Stimulated activated naive CD8-positive, alpha-beta T cell treated with anti-CD3 and anti-CD28 coated beads, Interleukin-15, Interleukin-2, amounts not matched to agents 100 U/mL and 50 U/mL, for 24 hours (primary cell): ENCODE data around the gene CD8A.
"Not testable (repeated sequence)": the region's sequence is repeated elsewhere in the genome, so short reads cannot be mapped to it uniquely, and the experiment has no call there.

Experiments
- ATAC-seq: fragments of 150-1000 bp; cut with Tn5 transposase; one replicate; pipeline ENCODE4 v1.10.0; 2021
- DNase-seq: peaks from one replicate; pipeline ENCODE4 v3.0.0; 2021

Gene CD8A

DNA sequence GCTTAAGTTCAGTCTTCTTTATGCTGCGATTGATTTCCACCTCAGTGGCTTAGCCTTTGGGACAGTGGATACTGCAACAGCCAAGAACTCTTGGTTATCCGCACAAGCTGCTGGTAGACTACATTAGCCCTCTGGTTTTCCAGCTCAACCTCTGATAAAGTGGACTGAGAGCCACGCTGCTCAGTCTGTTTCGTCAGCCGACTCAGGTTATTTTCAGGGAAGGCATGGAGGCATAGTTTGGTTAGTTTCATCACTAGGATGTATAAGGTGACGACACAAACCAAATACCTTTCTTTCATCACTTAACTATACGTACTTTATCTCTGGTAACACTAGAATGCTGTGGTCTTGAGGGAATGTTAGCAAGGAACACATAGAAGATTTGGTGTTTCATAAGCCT is 14.2 kb downstream of the CD8A start:
- ATAC-seq (no peak), DNase-seq (no peak)

DNA sequence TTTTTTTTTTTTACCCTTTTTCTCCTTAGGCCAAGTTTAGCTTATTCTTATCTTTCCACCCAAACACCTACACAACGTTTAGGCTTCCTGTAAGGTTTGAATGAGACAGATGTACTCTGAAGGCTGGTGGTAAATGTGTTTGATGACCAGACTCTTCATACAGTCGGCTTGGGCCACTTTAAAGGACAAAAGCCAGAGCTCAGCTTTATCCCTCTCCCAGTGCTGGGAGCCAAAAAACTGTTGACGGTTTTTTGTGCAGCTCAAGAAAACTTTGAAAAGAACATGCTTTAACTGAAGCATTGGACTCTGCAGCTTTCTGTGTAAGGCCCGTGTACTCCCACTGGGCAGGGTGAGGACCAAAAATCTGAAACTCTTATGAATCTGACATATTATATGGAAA is 15.4 kb downstream of the CD8A start:
- no peak for ATAC-seq
- DNase-seq, result no peak

GRCh38 chr2:86774862-86775261 is 15.9 kb downstream of the CD8A start:
- DNase-seq (no peak), ATAC-seq (no peak)

- ATAC-seq, result no peak
- DNase-seq, result no peak
Measured at GRCh38 chr2:86772611-86773010, 18.1 kb downstream of the CD8A start.

- ATAC-seq (no peak), DNase-seq (no peak)
Measured at GRCh38 chr2:86770816-86771301, 19.9 kb downstream of the CD8A start.

DNA sequence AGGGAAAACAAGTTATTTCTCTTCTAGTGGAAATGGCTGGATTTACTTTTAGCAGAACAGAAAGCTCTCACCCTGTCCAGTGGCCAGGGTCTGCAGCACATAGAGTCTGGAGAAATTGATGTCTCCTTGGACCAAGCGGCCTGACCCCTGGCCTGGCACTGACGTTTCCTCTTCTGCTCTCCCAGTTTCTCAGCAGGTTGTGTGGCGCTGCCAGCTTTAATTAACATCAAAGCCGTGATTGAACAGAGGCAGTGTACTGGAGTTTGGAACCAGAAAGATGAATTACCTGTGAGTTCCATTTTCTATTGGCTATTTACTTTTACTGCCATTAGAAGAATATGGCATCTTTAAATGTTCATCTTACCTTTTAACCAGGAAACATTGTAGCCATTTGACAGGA is 20.9 kb downstream of the CD8A start:
- no peak for ATAC-seq
- no peak for DNase-seq

DNA sequence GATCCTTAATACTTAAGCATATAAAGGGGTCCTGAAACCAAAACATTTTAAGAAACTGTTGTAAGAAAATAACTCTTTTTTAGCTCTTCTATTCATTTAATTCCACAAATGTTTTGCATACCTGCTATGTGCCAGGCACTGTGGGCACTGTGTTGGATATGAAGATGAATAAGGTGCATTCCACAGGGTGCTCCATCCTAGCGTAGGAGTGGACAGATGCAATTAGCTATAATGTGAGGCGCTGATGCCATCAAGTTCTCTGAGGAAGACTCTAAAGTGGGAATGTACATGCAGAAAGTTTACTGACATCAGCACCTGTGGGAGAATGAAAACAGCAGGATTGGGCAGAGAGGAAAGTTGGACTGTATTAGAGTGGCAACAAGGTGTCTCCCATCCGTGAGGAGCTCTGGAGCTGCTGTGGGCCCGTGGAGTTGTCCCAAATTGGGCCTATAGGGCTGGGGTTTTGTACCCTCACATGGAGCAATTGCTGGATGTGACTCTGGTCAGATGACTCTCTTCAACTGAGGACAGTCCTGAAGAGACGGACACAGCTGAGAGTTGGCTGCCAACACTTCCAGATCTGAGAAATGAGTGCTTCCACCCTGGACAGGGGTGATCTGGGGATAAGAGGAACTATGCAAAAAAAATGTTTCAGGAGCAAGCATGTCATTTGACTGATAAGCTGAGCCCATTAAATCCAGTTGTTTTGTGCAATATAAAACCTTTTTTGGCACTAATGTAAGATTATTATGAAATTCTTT is 22.3 kb downstream of the CD8A start:
- no peak for DNase-seq
- no peak for ATAC-seq

GRCh38 chr2:86765310-86765695 is 25.4 kb downstream of the CD8A start:
- DNase-seq, result no peak
- no peak for ATAC-seq

DNA sequence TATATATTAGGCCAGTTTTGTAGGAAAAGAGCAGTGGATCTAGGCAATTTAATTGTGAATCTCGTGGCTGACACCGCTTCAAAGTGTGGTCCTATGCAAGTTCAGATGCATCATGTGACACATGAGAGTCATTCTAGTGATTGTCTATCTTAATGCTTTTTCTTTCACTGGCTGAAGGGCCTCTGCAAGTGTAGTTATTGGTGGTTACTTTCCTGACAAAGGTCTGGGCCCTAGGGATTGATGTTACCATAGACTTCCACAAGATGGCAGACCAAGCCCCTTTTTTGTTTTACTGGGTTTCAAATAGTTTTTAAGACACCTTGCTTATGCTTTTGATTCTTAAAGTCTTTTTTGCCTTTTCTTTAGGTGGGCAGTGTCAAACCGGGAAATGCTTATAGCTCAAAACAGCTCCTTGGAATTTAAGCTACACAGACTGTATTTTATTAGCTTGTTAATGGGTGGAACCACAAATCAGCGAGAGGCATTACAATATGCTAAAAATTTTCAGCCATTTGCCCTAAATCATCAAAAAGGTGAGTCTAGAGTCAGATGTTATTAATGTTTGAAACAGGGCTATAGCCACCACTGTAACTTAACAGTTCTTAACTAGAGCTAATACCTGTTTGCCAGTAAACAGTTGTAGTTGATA is 25.9 kb downstream of the CD8A start:
- DNase-seq (peak; percentile 37), ATAC-seq (peak; percentile 87)

DNA sequence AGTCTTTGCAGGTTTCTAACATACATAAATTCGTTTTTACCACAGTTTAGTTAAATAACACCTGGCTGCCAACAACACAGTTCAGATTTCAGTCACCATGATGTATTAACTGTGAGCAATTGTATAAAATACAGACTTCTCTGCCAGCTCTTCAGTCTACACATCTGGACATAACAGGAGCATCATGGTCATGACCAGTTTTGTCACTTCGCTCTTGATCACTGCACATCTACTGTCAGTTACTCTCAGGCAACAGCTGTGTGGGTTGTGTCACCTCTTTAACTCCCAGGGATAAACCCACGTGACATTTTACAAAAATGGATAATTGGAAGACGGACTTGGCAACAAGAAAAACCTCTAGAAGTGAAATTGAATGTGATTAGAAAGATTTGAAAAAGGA is 30.3 kb downstream of the CD8A start:
- no peak for ATAC-seq
- DNase-seq, result no peak

DNA sequence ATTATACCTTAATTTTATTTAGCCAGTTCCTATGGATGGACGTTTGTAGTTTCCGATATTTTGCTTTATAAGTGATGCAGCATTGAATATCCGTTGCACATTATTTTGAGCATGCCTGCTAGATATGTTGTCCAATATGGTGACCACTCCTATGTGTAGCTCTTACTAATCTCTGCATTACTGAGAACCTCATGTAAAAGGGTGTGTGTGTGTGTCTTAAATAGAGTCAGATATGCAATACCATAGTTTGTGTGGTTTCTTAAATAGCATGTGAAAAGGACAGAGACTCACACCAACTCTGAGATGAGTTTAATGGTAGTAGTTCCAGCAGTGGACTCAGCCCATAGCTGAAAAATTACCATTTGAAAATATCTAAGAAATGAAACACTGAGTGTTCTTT is 32.3 kb downstream of the CD8A start:
- ATAC-seq, result no peak
- DNase-seq, result no peak

DNA sequence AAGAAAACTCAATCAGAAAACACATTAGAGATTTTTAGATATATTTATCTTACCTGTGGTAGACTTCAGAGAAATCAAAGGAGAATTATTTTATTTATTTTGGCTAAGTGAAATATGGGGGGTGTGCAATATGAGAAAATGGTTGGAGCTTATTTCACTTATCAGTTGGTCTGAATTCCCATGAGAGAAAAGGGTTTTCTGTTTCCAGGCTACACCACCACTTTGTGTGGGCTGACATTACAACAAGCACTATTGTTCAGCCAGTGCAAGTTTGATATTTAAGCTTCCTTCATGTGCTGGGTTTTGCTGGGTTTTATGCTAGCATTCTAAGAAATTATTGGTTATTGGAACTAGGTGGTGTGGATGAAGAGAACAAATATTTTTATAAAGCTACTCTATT is 37.1 kb downstream of the CD8A start:
- no peak for DNase-seq
- ATAC-seq, result no peak

DNA sequence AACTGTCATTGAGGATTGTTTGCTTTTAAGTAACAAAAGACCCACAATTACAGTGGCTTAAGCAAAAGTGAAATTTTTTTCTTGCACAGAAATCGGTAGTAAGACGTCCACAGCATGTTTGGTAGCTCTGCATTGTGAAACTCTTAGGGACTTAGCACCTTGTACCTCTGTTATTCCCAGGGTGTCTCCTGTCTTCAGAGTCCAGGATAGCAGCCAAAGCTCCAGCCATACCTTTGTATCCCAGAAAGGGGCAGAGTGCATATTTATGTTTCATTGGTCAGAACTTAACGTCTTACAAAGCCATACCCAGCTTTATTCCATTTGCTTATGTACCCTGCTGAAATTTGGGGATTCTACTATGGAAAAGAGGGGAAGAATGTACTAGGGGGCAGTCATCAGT is 37.8 kb downstream of the CD8A start:
- DNase-seq (no peak), ATAC-seq (no peak)

DNA sequence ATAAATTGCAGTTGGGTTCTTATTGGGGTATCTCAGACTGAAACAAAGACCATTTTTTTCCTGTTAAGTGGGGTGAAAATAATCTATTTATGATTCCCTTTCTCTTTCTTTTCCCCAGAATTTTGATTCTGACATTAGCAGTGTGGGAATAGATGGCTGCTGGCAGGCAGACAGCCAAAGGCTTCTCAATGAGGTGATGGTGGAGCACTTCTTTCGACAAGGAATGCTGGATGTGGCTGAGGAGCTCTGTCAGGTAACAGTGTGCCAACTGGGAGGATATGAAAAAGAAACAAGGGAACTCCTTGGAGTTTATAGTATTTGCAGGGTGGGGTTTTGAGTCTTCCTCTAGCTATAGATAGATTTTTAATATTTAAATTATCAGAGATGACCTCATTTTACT is 38.9 kb downstream of the CD8A start:
- DNase-seq (no peak), ATAC-seq (no peak)

GRCh38 chr2:86750240-86750839 is 40.4 kb downstream of the CD8A start:
- ATAC-seq (no peak), DNase-seq (no peak)

GRCh38 chr2:86747711-86748639 is 42.7 kb downstream of the CD8A start:
- DNase-seq (peak; percentile 27), ATAC-seq (peak; percentile 40)

DNA sequence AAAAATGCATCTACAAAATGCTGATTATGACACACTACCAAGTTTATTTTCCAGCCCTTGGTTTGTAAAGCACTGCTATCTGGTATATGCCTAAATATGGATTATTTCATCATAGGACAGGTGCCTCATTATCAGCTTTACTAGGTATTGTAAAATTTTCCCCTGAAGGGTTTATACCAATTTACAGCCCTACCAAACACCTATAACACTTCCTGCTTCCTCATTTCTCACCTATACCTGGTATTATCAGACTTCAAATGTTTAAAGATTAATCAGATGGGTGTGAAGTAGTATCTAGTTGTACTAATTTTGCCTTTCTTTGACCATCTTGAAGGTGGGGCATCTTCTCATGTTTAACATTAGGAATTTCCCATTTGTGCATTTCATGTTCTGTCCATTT is 43.8 kb downstream of the CD8A start:
- no peak for DNase-seq
- ATAC-seq, result no peak

- DNase-seq (no peak), ATAC-seq (no peak)
Measured at GRCh38 chr2:86744152-86744551, 46.6 kb downstream of the CD8A start.

GRCh38 chr2:86741889-86742498 is 48.7 kb downstream of the CD8A start:
- DNase-seq, result not testable (repeated sequence)
- ATAC-seq, result peak; percentile 62

- DNase-seq, ATAC-seq: not testable (repeated sequence)
Measured at GRCh38 chr2:86739889-86740288, 50.8 kb downstream of the CD8A start.

DNA sequence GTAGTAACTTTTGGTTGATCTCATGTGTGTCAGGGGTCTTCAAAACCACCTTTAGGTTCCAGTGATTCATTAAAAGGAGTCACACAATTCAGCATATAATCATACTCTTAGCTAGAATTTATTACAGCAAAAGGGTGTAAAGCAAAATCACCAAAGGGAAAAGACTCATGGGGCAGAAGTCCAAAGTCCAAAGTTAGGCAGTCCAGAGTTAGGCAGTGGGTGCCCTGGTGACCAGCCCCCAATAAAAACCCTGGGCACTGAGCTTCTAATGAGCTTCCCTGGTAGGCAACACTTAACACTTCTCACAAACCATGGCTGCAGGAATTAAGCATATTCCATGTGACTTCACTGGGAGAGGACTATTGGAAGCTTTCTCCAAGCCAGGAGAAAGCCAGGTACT is 51.2 kb downstream of the CD8A start:
- DNase-seq, ATAC-seq: not testable (repeated sequence)

DNA sequence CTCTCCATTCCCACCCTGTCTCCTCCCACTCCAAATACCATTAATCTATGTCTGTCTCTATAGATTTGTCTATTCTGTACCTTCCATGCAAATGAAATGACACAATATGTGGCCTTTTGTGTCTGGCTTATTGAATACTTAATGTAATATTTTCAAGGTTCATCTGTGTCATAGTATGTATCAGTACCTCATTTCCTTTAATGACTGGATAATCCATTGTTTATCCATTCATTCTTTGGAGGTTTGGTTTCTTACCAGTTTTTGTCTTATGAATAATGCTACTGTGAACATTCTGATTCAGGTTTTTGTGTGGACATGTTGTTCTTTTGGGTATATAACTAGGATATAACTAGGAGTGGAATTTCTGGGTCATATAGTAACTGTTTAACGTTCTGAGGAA is 55.8 kb downstream of the CD8A start:
- DNase-seq, result not testable (repeated sequence)
- ATAC-seq, result peak; percentile 52
